BE2C (cell line): ENCODE data around the gene LBP.
A peak's percentile ranks its signal among the peaks of the same experiment; 100 is the strongest.

Experiments
- DNase-seq: peaks from one replicate; pipeline ENCODE4 v3.0.0-alpha.2; 2020
- H3K27me3 ChIP-seq: fragments of 250-450 bp; sonication (Bioruptor Pico); 2 replicates; pipeline ENCODE4 v1.5.1; 2020; ENCODE audit warnings: mild to moderate bottlenecking
- H3K36me3 ChIP-seq: fragments of 250-450 bp; sonication (Bioruptor Pico); 2 replicates; pipeline ENCODE4 v1.5.1; 2020; ENCODE audit warnings: mild to moderate bottlenecking
- H3K4me1 ChIP-seq: fragments of 250-450 bp; sonication (Bioruptor Pico); 2 replicates; pipeline ENCODE4 v1.5.1; 2020
- H3K4me3 ChIP-seq: 2 replicates; pipeline ENCODE4 v1.5.1; 2011; ENCODE audit warnings: low read depth, low read length
- H3K9me3 ChIP-seq: fragments of 250-450 bp; sonication (Bioruptor Pico); 2 replicates; pipeline ENCODE4 v1.5.1; 2020
- TF ChIP-seq, protein P1 (sequence below): IDR thresholded peaks from 2 replicates; pipeline ENCODE4 v1.5.1; 2012; ENCODE audit warnings: mild to moderate bottlenecking, low read depth, low read length

Gene LBP

DNA sequence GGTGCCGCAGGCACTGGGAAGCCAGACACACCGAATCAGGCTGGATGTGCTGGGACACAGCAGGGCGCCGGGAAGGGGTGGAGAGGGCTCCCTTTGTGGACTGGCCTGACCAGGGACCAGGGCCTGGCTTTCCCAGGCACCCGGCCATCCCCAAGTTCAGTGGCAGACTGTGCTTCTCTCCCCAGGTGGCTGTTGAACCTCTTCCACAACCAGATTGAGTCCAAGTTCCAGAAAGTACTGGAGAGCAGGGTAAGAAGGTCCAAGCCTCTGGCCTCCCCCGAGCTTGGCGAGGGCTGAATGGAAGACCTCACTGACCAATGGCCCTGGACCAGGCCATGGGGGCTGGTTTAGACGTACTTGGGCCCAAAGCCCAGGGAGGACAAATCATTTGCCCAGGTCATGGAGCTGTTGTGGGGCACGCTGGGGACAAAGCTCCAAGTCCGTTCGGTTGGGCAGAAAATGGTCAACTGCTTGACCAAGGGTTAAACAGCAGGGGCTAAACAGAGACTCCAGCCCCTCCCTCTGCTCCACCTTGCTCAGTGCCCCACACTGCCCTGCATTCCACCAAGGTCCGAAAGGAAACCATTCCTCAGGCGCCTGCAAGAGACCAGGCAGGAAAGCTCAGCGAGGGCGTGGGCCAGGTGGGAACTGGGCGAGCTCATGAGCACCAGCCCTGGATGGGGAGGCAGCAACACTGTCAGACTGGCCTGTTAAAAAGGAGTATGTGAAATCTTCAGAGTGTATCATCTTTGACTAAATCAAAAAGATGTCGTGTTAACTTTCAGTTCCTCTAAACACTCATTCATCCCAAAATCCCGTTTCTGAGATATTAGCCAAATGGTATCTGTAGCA, 9.1 kb downstream of the LBP start:
- no peaks in the 10 kb centered on the region for H3K9me3 ChIP-seq
- no peak for DNase-seq
- no peak overlapping the region for H3K4me3 ChIP-seq
- H3K27me3 ChIP-seq, result no peaks in the 10 kb centered on the region
- H3K36me3 ChIP-seq, result no peaks in the 10 kb centered on the region
- no peaks in the 10 kb centered on the region for H3K4me1 ChIP-seq
- TF ChIP-seq, protein P1, sequence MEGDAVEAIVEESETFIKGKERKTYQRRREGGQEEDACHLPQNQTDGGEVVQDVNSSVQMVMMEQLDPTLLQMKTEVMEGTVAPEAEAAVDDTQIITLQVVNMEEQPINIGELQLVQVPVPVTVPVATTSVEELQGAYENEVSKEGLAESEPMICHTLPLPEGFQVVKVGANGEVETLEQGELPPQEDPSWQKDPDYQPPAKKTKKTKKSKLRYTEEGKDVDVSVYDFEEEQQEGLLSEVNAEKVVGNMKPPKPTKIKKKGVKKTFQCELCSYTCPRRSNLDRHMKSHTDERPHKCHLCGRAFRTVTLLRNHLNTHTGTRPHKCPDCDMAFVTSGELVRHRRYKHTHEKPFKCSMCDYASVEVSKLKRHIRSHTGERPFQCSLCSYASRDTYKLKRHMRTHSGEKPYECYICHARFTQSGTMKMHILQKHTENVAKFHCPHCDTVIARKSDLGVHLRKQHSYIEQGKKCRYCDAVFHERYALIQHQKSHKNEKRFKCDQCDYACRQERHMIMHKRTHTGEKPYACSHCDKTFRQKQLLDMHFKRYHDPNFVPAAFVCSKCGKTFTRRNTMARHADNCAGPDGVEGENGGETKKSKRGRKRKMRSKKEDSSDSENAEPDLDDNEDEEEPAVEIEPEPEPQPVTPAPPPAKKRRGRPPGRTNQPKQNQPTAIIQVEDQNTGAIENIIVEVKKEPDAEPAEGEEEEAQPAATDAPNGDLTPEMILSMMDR, result no peak

DNA sequence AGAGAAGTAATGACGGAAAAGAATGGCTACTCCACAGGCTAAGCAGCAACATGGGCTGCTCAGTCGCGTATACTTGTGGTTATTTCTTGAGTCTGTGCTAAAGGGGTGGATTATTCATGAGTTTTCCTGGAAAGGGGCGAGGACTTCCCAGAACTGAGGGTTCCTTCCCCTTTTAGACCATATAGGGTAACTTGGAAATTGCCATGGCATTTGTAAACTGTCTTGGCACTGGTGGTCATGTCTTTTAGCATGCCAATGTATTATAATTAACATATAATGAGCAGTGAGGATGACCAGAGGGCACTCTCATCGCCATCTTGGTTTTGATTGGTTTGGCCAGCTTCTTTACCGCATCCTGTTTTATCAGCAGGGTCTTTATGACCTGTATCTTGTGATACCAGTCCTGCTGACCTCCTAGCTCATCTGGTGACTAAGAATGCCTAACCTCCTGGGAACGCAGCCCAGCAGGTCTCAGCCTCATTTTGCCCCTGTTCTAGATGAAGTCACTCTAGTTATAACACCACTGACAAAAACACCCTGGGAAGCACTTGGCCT, 11.4 kb downstream of the LBP start:
- TF ChIP-seq, protein P1, result no peak

DNA sequence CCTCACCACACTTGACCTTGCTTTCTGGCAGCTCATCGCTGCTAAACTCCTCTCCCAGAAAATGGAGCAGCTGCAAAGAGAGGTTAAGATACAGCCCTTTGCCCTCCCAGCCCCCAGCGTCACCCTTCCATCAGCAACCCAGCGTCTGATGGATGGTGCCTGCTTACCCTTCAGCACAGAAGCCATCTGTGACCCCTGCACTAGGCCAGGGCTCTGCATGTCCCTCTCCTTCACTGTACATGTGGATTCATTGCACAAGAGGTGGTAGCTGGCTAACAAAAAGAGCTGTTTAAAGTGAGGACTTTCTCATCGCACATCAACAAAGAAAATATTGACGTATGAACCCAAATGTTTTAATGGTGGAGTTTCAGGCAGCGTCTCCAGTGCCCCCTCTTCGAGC, 12.3 kb downstream of the LBP start:
- Histone ChIP-seq H3K4me1 (no peaks in the 10 kb centered on the region), H3K27me3 (no peaks in the 10 kb centered on the region), H3K36me3 (no peaks in the 10 kb centered on the region), H3K4me3 (no peak overlapping the region), H3K9me3 (no peaks in the 10 kb centered on the region)
- DNase-seq, result no peak
- TF ChIP-seq, protein P1, result no peak

More for the DNA sequence above, 11.4 kb downstream of the LBP start:
- H3K4me3 ChIP-seq, result no peak overlapping the region
- H3K36me3 ChIP-seq, result no peaks in the 10 kb centered on the region
- no peaks in the 10 kb centered on the region for H3K27me3 ChIP-seq
- H3K9me3 ChIP-seq, result no peaks in the 10 kb centered on the region
- H3K4me1 ChIP-seq, result no peaks in the 10 kb centered on the region
- DNase-seq, result no peak

DNA sequence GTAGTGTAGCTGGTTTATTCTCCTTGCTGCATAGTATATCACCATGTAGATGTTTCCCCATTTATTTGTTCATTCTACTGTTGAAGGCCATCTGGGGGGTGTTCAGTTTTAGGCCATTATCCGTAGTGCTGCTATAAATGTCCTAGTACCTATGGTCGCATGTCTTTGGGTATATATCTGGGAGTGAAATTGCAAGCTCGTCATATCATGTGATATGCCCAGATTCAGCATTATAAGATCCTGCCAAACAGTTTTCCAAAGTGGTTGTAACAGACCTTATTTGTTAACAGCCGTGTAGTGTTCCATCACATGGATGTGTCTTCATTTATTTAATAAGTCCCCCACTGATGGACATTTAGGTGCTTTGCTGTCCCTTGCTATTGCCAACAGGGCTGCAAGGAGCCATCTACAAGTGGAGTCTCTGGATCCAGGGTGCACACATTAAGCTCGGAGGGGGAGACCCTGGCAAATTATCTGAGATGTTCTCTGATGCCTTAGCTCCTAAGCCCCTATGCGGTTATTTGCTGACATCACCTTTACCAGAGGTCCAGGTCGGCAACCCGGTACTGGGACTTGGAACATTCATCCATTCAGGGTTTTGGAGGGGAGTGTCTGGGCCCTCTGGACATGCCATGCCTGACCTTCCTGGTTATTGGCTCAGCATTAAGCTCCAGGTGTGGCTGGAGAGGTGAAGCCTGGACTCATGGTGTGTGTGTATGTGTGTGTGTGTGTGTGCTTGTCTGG, 16.9 kb downstream of the LBP start:
- no peaks in the 10 kb centered on the region for H3K9me3 ChIP-seq
- TF ChIP-seq, protein P1, result no peak
- H3K4me1 ChIP-seq, result no peaks in the 10 kb centered on the region
- DNase-seq, result no peak
- no peaks in the 10 kb centered on the region for H3K27me3 ChIP-seq
- H3K36me3 ChIP-seq, result no peaks in the 10 kb centered on the region
- H3K4me3 ChIP-seq, result no peak overlapping the region

DNA sequence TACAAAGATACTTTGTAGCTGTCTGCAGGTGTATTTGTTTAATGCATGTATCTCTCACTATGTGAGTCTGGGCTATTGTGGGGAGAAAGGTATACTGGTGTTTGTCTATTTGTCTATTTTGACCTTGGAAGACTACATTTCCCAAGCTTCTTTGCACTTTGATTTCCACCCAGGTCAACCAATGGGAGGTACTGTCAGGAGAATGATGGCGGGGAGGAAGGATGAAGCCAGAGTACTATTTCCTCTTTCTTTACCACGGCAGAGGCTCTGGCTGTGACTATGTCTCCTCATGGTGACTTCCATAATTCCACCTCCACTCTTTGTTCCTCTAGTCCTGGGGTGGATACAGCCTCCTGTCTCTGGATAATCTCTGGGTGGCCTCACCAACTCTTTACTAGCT, 23.1 kb downstream of the LBP start:
- Histone ChIP-seq H3K4me1 (no peaks in the 10 kb centered on the region), H3K9me3 (no peaks in the 10 kb centered on the region), H3K36me3 (no peaks in the 10 kb centered on the region), H3K27me3 (no peaks in the 10 kb centered on the region), H3K4me3 (peak overlapping the region; percentile 43)
- peak; percentile 25 for DNase-seq
- TF ChIP-seq, protein P1, result no peak
